ENCODE results near the gene HLA-DPA1.

Gene HLA-DPA1

GRCh38 chr6:33088931-33089620 is 15.6 kb upstream of the HLA-DPA1 start:
- DNase-seq (ENCODE audit: low read depth), result no peak

GRCh38 chr6:33088258-33088930 is 14.9 kb upstream of the HLA-DPA1 start:
- DNase-seq (ENCODE audit: low read depth), result no peak

- DNase-seq (ENCODE audit: low read depth), result no peak
These were observed 12.2 kb upstream of the HLA-DPA1 start for GRCh38 chr6:33085627-33086026.

GRCh38 chr6:33082702-33083101 is 9.3 kb upstream of the HLA-DPA1 start:
- peak; percentile 29 for DNase-seq (ENCODE audit: low read depth)

DNA sequence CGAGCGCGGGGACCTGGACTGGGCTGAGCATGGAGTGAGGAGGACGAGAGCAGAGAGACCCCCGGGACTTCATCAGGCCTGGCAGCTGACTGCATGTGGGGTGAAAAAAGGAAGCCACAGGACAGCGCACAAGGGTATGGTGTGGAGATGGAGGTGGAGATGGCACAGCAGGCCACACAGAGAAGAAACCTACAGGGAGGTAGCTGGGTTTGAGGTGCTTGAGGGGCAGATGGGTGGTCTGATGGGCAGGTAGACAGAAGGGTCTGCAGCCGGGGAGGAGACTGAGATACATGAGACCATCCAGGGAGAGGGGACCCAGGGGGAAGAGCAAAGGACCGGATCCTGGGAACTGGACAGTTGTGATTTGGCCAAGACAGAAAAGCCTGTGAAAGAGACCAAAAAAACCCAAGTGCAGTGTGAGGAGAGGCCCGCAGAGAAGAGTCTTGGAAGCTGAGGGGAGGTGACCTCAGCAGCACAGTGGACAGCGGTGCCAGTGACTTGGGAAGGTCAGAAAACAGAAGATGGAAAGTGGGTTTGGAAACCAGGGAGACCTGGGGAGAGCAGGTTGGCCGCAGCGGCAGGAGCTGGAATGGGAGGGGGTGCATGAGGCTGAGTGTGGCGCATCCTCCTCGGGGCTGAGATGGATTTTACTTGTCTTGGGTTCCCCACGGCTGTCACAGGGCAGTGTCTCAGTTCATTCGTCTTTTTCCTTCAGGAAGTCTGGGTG is 7.8 kb upstream of the HLA-DPA1 start:
- DNase-seq (ENCODE audit: low read depth), result no peak

- DNase-seq (ENCODE audit: low read depth), result no peak
These were observed 7.0 kb upstream of the HLA-DPA1 start for GRCh38 chr6:33080127-33081089.

GRCh38 chr6:33079580-33079979 is 6.1 kb upstream of the HLA-DPA1 start:
- no peak for DNase-seq (ENCODE audit: low read depth)

GRCh38 chr6:33078919-33079521 is 5.6 kb upstream of the HLA-DPA1 start:
- DNase-seq (ENCODE audit: low read depth), result no peak

GRCh38 chr6:33078442-33078841 is 5.0 kb upstream of the HLA-DPA1 start:
- DNase-seq (ENCODE audit: low read depth), result no peak

DNA sequence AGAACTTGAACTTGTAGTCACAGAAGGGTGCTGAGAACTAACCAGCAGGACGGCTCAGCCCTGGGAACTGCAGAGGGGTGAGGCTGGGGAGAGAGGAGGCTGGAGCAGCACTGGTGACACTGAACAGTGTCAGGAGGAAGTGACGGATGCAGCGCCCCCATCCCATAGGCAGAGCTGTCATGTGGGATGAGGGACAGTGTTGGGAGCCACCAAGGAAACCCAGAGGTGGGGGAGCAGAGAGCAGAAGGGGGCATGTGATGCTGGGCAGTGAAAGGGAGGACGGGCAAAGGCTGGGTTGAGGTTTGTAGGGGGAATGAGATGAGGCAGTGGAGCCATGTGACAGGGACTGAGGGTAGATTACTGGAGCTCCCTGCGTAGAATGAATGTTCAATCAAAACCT is 4.5 kb upstream of the HLA-DPA1 start:
- no peak for DNase-seq (ENCODE audit: low read depth)

DNA sequence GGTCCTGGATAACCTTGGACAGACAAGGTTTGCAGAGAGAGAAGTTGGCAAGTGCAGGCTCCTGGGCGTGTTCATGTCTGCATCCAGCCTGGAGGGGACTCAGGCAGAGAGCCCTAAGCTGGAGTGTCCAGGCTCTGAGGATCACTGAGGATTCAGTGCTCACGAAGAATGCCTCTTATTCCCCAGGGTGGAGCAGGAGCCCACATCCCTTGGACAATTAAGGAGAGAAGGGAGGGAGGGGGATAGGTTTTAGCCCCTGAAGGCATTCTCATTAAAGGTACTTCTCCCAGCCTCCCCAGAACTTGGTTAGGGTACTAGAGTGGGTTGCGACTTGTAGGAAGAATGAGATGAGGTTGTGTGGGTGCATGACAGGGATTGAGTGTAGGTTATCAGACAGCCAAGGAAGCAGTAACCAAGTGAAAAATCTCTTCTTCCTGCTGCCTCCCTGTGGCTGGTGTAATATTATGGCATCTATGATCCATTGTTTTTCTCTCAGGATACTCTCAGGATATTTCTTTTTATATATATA is 3.0 kb upstream of the HLA-DPA1 start:
- no peak for DNase-seq (ENCODE audit: low read depth)

- no peak for DNase-seq (ENCODE audit: low read depth)
These were observed 2.3 kb upstream of the HLA-DPA1 start, which contains the start of gene HLA-DPB1 for GRCh38 chr6:33075568-33076405. TSS of gene HLA-DPB1 (plus strand) at chr6:33075990. CDS start at chr6:33076042, 52 bp downstream.

DNA sequence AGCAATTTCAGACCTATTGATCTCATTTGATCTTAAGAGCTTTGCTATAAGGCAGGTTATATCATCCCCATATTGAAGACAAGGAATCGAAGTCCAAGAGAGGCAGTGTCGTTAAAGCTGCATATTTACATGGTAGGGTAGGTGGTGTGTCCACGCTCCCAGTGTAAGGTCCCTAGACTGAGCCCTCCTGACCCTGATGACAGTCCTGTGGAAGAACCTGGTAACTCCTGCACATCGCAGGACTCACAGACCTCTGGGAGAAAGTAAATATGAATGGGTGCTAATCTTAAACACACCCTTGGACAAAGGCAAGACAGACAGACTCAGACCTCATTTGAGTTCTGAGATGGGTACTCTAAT is 1.7 kb upstream of the HLA-DPA1 start:
- DNase-seq (ENCODE audit: low read depth), result no peak

- no peak for DNase-seq (ENCODE audit: low read depth)
These were observed 845 bp downstream of the HLA-DPA1 start for GRCh38 chr6:33072508-33073100.

DNA sequence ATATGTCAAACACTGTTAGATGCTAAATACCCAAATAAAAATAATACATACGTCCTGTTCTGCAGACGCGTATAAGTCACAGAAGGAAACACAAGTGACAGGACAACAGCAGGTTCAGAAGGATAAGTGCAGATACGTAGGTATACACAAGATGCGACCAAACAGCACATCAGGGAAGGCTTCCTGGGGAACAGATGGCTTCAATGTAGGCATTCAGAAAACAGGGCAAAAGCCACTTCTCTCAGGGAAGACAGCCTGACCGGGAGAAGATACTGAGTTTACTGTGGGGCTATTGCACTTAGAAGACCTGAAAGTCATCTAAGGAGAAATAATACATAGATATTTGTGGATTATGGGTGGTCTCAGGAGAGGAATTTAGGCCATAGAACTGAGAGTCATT is 1.9 kb downstream of the HLA-DPA1 start:
- DNase-seq (ENCODE audit: low read depth), result no peak

- no peak for DNase-seq (ENCODE audit: low read depth)
These were observed 2.5 kb downstream of the HLA-DPA1 start for GRCh38 chr6:33070909-33071308.

DNA sequence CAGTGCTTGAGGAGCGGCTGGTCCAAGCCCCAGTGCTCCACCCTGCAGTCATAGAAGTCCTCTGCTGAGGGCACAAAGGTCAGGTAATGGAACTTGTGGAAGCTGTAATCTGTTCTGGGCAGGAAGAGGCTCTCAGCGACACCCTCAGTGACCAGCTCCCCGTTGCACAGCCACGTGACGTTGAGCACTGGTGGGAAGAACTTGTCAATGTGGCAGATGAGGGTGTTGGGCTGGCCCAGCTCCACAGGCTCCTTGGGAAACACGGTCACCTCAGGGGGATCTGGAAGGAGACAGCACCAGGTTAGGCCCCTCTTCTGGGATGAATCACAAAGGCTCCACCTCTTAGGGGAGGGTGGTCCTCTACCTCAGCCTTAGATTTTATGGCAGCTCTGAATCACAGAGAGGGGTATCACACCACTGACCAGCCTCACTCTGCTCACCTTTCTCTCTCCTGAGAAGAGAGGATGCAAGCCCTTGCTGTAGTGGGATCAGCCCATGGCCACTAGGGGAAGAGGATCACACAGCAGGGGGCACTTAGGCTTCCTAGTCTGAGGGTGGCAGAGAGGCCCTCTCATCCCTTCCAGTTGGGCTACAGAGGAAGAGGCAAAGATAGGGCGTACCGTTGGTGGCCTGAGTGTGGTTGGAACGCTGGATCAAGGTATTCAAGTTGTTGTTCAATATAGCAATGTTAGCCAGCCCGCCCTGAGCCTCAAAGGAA is 4.3 kb downstream of the HLA-DPA1 start:
- DNase-seq (ENCODE audit: low read depth), result no peak

DNA sequence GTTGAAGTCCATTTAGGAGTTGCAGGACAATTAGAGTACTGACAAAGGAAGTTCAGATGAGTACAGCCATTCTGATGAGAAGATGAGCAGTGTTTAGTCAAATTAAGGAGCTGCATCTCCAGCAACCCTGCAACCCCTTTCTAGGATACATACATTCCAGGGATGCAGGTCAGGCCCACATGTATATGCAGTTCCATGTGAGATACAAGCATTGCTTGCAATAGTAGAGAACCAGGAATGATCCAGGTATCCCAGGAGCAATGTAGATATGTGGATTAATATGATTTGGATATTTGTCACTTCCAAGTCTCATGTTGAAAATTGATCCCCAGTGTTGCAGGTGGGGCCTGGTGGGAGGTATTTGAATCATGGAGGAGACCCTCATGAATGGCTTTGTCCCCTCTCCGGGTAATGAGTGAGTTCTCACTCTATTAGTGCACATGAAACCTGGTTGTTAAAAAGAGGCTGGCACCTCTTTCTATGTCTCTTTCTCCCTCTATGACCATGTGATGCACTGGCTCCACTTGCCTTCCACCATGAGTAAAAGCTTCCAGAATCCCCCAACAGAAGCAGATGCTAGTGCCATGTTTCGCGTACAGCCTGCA is 6.4 kb downstream of the HLA-DPA1 start:
- no peak for DNase-seq (ENCODE audit: low read depth)

- DNase-seq (ENCODE audit: low read depth), result no peak
These were observed 8.1 kb downstream of the HLA-DPA1 start for GRCh38 chr6:33065312-33065711.

All from HS-27A (cell line).